ENCODE results near the gene GULP1. TPM values are rescaled to one million over a fixed set of nuclear protein-coding genes. Genes with fewer than 3 reads are reported as not detected.

The GULP1 gene
- total and polyA plus RNA-seq, 12 donors: 2.0 to 6.0 (median 4.7) TPM

GRCh38 chr2:188248513-188248912, 43.2 kb upstream of the GULP1 start:
- ATAC-seq (no peak), DNase-seq (no peak)
- H3K27me3 ChIP-seq: no peaks in the 10 kb centered on the region
- intact Hi-C loops (cut with DNase I): no loop called here
- H3K36me3 ChIP-seq: no peaks in the 10 kb centered on the region
- H3K4me3 ChIP-seq: no peak overlapping the region
- no peak for TF ChIP-seq CTCF (IDR thresholded peaks at IDR 0.05)
- no peak overlapping the region for H3K27ac ChIP-seq
- peaks cover 0 to 13% (median 0%) of the 10 kb centered on the region in 11 donors for H3K9me3 ChIP-seq
- H3K4me1 ChIP-seq: no peaks in the 10 kb centered on the region
- 89 to 91% methylated on average over 2 of the region's 2 CpGs for WGBS, 2 donors

- intact Hi-C loops (cut with DNase I): no loop called here
- H3K4me3 ChIP-seq: no peak overlapping the region
- TF ChIP-seq CTCF (IDR thresholded peaks at IDR 0.05): no peak
- ATAC-seq (no peak), DNase-seq (no peak)
- WGBS, 2 donors: 46 to 55% methylated on average over 1 of the region's 1 CpG
- peaks cover 0 to 16% (median 0%) of the 10 kb centered on the region in 11 donors for H3K9me3 ChIP-seq
- H3K36me3 ChIP-seq: no peaks in the 10 kb centered on the region
- no peak overlapping the region for H3K27ac ChIP-seq
- H3K4me1 ChIP-seq: no peaks in the 10 kb centered on the region
- no peaks in the 10 kb centered on the region for H3K27me3 ChIP-seq
These were observed 40.6 kb upstream of the GULP1 start for GRCh38 chr2:188251034-188251433.

GRCh38 chr2:188256420-188256819, 35.3 kb upstream of the GULP1 start:
- Histone ChIP-seq H3K4me1 (no peaks in the 10 kb centered on the region), H3K27ac (no peak overlapping the region), H3K36me3 (no peaks in the 10 kb centered on the region), H3K27me3 (no peaks in the 10 kb centered on the region), H3K9me3 (peaks cover 0 to 16% (median 0%) of the 10 kb centered on the region in 11 donors), H3K4me3 (no peak overlapping the region)
- no peak for TF ChIP-seq CTCF (IDR thresholded peaks at IDR 0.05)
- no peak for DNase-seq
- intact Hi-C loops (cut with DNase I): no loop called here
- no peak for ATAC-seq

- Histone ChIP-seq H3K4me3 (no peak overlapping the region), H3K27ac (no peak overlapping the region), H3K27me3 (no peaks in the 10 kb centered on the region), H3K36me3 (no peaks in the 10 kb centered on the region), H3K4me1 (no peaks in the 10 kb centered on the region), H3K9me3 (peaks cover 0 to 5% (median 0%) of the 10 kb centered on the region in 11 donors)
- no peak for TF ChIP-seq CTCF (IDR thresholded peaks at IDR 0.05)
- 93 to 94% methylated on average over 2 of the region's 2 CpGs for WGBS, 2 donors
- no peak for ATAC-seq
- intact Hi-C loops (cut with DNase I): no loop called here
- no peak for DNase-seq
These were observed 26.4 kb upstream of the GULP1 start for GRCh38 chr2:188265315-188265714.

All from heart right ventricle (tissue), 16 donors.